HG02885 (cell line): Measurements from ENCODE around the gene GSN.

ENCODE experiments used
- ATAC-seq: cut with Tn5 transposase; IDR thresholded peaks from one replicate; pipeline ENCODE4 v1.9.1; 2021; ENCODE audit warnings: mild to moderate bottlenecking; ENCODE audit not compliant: unreplicated experiment, poor library complexity

Gene GSN

DNA sequence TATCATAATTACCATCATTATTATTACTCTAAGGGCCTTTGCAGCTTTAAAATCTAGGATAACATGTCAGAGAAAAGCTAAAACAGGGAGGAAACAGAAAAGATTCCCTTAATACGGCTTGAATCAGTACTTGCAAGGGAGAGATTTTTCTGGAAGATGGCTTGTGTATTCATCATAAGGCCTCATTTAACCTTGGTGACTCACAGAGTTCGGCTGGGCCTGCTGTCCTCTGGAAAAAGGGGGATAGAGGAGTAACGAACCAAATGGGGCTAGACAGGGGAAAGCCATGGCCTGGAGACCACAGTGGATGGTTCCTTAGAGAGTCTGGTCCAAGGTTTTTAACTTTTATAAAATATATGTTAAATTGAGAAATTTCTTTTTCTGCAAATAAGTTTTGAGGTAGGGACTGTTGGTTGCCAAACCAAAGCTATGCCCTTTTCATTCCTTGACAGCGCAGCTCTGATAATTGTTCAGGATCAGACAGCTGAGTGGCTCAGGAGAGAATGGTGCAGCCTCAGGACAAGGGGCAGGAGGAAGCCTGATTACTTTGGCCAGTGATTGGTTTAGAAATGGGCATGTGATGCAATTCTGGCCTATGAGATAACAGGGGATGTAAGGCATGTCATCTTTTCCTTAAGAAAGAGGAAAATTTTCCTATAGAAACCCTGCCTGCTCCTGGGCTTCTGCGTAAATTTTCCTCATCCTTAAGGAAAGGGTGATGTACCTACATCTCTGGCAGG lies 25.6 kb upstream of the GSN start:
- ATAC-seq, result no peak

- ATAC-seq, result no peak
Observed at GRCh38 chr9:121242959-121243346, 25.0 kb upstream of the GSN start.

DNA sequence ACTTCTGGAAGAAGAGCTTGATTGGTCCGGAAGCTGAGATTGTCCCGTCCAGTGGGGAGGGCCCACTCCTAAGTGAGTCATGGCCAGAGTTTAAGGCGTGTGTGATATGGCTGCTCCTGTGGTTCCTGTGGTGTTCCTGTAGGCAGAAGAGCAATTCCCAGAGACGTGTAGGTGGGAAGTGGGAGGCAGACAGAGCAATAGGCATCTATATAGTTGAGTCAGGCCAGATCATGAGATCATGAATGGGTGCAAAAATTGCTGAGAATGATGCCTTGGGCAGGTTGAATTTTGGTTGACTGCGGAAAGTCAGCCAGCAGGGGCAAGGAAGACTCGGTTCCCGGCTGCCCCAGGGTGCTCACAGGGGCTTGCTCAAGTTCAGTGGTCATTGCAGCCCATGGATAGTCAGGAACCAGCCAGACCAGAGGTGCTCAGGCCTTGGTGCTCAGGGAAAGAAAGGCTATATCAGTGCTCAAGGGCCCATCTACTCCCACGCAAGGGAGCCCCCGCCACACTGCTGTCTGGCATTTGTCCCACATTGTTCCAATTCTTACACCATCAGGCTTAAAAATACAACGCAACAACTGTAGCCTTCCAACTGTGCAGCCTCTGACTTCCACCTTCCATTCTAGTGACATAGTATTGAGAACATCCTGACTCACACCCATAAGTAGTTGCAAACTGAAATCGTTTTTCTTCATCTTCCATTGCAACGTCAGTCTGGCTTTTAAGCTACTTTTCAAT lies 21.0 kb upstream of the GSN start:
- no peak for ATAC-seq

DNA sequence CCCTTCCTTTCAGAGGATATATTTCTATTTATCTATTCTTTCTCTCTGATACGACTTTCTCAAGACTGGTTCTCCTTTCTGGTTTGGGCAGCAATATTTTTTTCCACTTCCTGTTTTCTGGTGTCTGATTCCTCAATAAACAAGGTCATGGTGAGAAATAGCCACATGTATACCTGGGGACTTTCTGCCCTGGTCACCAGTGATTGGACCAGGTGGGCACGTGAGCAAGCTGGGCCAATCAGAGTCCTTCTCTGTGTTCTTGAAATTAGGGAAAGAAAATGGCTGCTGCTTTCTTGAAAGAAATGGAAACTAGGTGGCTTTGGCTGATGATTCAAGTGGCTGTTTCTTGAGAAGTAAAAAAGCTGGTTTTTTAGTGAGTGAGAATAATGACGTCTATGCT lies 18.4 kb upstream of the GSN start:
- no peak for ATAC-seq

- no peak for ATAC-seq
Observed at GRCh38 chr9:121252104-121252851, 15.7 kb upstream of the GSN start.

DNA sequence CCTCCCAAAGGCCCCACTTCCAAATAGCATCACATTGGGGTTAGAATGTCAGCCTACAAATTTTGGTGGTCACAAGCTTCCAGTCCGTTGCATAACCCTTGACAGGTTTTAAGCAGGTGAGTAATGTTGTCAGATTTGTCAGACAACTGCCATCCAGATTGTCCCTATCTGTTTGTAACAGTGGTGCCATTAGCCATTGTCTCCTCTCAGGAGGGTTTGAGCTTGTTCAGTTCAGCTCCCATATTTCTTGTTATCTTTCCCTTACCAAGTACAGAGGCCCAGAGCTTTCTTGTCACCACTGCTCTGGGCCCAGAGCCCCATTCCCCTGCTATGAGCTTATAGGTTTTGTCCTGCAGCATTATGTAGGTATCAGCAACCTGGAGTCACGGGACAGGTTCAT lies 14.8 kb upstream of the GSN start:
- ATAC-seq, result no peak

GRCh38 chr9:121253821-121254501 lies 14.0 kb upstream of the GSN start:
- no peak for ATAC-seq

DNA sequence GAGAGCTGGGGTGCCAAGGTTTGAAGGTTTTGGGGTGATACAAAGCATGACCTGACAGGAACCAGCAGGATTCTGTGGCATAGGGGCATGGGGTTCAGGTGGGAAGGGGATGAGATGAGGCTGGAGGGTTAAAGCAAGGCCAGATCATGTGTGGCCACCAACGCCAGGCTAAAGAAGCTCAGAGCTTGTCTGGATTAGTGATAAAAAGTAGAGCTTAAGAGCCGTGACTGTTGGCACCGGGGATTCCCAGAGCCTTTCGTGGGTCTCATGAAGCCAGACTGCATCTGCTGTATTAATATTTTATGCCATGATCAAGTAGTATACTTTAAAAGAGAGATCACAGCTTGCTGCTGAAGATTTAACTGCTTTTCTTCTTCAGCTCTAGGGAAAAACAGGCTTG lies 8.5 kb upstream of the GSN start:
- no peak for ATAC-seq

DNA sequence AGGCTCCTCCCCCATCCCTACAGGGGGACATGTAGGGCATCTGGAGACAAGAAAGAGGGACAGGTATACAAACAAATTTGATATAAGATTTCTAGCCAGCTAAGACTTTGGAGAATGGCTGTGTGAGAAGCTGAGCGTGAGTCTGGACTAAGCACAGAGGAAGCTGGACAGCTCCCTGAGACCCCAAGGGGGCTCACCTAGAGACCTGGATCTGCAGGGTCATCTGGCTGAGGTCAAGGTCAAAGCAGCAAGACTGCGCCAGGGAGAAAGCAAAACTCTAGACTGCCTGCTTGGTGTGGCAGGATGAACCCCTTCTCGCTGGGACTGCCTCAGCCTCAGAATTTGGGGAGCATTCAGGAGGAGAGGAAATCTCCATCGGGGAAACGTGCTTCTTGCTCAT lies 8.0 kb upstream of the GSN start:
- ATAC-seq, result no peak

- ATAC-seq, result no peak
Observed at GRCh38 chr9:121260457-121261106, 7.4 kb upstream of the GSN start.

DNA sequence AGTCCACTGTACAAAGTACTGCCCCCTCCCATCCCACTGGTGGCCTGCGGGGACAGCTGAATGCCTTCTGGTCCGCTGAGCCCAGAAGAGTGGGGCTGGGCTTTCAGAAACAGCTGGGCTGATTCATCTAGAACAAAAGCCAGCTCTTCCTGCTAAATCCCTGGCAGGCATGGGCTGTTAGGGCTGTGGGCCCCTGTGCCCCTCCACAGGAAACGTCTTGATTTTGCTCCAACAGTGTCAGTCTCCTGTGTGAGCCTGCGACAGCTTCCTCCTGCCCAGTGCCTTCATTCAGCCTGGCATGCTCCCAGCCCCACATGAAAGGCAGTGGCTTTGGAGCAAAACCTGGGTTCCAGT lies 6.9 kb upstream of the GSN start:
- ATAC-seq, result no peak

DNA sequence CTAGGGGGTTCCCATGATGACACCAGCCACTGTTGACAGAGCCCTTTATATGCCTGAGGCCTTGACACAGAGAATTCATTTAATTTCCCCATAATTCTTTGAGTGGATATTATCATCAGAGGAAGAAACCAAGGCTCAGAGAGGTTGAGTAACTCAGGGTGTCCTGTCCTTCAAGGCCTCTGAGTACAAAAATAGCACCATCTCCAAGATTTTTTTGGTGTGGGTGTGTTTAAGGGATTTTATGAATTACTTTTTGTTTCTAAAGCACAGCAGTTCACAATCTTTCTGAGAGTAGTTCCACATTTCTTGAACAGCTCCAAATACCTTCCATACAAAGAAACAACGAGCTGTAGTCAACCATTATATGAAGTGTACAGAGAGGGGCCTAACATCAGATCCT lies 6.2 kb upstream of the GSN start:
- no peak for ATAC-seq

DNA sequence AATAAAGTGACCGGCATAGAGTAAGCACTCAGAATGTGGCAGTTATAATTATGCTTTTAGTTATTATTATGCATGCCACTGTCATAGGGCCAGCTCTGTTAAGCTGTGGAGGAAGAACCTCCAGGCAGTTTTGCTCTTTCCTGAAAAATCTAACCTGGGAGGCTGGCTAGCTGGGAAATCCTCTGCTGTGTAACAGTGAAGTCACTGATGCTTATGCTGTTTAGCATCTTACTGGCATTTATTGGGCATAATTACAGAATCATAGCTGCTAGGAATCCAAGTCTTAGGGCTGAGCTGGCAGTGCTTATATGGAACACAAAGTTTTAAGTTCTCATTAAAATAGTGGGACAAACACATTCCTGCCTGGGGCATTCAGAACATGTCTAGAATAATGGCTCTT lies 5.5 kb upstream of the GSN start:
- no peak for ATAC-seq

GRCh38 chr9:121262953-121263352 lies 5.0 kb upstream of the GSN start:
- no peak for ATAC-seq

DNA sequence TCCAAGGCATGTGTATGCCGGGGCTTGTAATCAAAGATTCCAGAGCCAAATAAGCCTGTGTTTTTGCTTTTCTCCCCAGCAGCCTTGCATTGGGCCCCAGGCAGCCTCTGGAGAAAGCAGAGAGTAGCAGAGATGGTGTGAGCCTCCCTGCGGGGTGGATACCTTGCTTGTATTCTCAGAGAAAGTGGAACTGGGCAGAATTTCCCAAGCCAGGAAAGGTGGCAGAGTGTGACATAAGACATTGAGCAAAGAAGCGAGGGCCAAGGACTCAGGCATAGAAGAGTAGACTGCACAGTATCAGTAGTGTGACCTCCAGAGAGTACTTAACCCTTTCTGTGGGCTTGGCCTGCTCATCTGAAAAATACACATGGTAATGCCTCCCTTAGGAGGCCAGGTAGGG lies 1.6 kb upstream of the GSN start:
- ATAC-seq, result no peak

DNA sequence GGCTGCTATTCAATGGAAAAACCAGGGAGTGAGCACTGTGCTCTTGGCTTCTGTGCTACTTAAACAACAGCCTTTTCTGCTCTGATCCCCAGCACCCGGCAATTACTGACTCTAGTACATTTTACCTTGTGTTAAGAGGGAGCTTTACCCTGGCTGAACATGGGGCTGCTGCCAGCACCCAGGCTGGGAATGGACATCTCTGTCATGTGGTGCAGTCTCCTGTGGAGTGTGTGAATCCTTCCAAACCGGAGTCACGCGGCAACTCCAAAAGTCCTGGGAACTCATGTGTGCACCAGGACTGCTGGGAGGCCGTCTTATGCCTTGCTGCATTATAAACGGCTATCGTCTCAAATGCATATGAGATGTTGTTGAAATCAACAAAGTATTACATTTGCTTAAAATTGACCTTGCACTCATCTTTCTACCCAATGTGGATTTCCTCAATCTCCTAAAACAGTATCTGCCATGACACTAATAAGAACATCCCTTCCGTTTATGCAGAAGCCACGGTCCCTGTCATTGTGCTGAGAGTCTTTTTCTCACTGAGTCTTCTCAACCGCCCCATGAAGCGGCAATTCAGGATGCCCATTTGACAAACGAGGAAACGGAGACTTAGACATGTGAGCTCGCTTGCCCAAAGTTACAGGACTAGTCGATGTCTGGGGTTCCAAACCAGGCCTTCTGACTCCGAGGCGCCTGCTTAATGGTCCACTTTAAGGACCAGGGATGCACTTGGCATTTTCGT lies 884 bp upstream of the GSN start:
- no peak for ATAC-seq

GRCh38 chr9:121268598-121268850 lies 562 bp downstream of the GSN start:
- peak; percentile 47 for ATAC-seq

DNA sequence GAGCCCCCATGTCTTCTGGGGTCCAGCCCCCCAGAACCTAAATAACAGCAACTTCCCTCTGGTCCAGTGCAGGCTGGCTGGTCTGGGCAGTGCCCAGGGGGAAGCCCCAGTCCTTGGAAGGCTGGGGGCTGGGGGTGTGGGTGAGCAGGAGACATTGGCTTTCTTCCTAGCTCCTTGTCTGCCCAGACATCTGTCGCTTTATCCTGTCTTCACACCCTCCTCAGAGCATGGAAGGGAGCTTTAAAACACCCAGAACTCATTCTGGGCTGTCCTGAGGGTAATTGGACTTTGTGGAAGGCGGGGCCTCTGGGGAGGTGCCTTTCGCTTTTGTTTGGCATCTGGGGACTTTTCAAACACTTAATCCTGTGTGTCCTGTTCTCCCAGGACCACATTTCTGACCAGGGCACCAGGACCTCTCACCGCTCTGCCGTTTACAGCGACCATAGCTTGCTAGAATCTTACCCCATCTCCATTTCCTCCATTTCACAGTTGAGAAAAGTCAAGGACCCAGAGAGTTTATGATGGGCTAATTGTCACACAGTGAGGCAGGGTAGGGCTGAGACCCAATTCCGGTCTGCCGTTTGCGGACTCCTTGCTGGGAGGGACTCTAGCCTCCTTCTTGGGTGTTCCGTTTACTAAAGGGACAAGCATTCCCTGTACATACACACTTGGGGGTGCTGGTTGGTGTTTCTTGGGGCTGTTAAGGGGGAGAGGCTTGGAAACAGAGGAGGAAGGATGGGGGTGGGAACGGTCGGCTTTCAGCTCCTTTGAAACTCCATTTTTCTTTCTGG lies 1.1 kb downstream of the GSN start:
- no peak for ATAC-seq

DNA sequence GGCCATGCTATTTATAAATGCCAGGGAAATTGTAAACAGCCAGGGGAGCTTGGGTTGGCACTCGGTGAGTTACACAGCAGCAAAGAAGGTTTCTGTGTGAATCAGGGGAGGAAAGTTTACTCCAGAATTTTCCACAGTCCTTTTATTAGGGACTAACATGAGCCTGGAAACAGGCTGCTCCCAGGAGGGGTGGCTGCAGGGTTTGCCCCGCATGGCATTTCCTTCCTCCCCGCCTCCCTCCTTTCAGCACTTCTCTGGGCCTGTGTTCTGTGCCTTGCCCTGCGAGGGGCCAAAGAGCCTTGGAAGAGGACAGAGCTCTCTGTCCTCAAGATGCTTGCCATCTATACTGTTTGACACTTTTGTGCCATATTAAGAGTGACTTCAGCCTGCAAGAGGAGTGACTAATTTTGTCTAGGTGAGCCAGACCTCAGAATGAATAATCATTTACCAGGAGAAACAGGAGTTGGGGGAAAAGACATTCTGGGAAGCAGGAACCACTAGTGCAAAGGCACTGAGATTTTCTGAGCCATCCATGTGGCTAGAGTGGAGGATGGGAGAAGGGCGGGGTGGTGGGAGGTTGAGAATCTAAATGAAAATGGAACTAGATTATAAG lies 1.8 kb downstream of the GSN start:
- ATAC-seq, result no peak
